ENCODE results near the gene DENND4A.

Gene DENND4A

DNA sequence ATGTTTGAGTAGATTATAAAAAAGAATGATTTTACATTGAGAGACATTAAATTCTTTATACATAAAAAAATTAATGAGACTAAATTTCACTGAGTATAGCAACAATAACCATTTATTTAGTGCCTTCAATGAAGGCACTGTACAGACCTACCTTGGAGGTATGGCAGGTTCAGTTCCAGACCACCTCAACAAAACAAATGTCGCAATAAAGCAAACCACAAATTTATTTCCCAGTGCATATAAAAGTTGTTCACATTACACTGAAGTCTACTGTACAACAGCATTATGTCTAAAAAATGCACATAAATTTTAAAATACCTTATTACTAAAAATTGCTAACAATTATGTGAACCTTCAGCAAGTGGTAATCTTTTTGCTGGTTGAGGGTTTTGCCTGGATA lies 111.5 kb downstream of the DENND4A start:
- no peak for DNase-seq (ENCODE audit: low read depth)
- H3K4me3 ChIP-seq (ENCODE audit: low read depth, low read length), result no peak overlapping the region
- TF ChIP-seq, protein P1, sequence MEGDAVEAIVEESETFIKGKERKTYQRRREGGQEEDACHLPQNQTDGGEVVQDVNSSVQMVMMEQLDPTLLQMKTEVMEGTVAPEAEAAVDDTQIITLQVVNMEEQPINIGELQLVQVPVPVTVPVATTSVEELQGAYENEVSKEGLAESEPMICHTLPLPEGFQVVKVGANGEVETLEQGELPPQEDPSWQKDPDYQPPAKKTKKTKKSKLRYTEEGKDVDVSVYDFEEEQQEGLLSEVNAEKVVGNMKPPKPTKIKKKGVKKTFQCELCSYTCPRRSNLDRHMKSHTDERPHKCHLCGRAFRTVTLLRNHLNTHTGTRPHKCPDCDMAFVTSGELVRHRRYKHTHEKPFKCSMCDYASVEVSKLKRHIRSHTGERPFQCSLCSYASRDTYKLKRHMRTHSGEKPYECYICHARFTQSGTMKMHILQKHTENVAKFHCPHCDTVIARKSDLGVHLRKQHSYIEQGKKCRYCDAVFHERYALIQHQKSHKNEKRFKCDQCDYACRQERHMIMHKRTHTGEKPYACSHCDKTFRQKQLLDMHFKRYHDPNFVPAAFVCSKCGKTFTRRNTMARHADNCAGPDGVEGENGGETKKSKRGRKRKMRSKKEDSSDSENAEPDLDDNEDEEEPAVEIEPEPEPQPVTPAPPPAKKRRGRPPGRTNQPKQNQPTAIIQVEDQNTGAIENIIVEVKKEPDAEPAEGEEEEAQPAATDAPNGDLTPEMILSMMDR (IDR thresholded peaks at IDR 0.05; ENCODE audit: low read depth, low read length, missing control alignments), result no peak

DNA sequence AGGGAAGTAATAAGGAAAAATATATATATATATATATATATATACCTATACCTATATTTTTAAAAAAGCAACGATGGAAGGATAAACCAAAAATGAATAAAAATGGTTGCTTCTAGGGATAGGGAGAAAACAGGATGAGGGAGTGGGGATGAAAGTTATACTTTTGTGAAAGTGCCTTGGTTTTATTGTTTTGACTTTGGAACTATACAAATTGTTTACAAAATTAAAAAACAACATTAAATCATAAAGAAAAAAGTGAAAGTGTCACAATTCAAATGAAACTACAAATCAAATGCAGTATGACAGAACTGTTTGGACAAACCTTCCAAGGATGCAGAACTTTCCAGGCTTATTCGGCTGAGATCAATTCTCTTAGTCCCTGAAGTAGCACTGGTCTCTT lies 116.0 kb downstream of the DENND4A start:
- no peak overlapping the region for H3K4me3 ChIP-seq (ENCODE audit: low read depth, low read length)
- TF ChIP-seq, protein P1 (IDR thresholded peaks at IDR 0.05; ENCODE audit: low read depth, low read length, missing control alignments), result no peak

DNA sequence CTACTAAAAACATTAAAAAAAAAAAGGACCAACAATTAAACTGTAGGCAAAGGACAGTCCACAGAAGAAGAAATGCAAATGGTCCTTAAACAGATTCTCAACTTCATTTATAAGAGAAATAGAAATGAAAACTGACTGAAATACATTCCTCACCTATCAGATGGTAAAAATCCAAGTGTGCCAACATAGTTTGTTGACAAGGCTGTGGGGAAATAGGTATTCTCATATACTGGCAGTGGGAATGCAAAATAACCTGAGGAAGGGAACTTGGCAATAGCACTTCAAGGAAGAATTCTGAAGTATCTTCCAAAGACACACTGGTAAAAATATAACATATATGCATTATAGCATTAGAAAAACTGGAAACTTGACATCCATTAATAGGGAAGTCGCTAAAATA lies 116.5 kb downstream of the DENND4A start:
- TF ChIP-seq, protein P1 (IDR thresholded peaks at IDR 0.05; ENCODE audit: low read depth, low read length, missing control alignments), result no peak
- no peak for DNase-seq (ENCODE audit: low read depth)
- no peak overlapping the region for H3K4me3 ChIP-seq (ENCODE audit: low read depth, low read length)

More for the DNA sequence above, 116.0 kb downstream of the DENND4A start:
- no peak for DNase-seq (ENCODE audit: low read depth)

DNA sequence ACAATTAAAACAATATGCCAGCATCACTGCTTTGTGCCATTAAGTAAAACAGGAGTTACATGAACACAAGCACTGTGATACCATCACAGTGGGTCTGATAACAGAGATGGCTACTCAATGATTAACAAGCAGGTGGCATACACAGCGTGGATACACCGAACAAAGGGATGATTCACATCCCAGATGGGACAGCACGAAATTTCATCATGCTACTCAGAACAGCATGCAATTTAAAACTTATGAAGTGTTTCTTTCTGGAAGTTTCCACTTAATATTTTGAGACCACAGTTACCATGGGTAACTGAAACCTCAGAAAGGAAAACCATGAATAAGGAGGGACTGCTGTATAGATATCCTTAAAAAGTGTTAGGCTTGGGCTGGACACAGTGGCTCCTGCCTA lies 125.8 kb downstream of the DENND4A start:
- DNase-seq (ENCODE audit: low read depth), result no peak
- TF ChIP-seq, protein P1 (IDR thresholded peaks at IDR 0.05; ENCODE audit: low read depth, low read length, missing control alignments), result no peak

DNA sequence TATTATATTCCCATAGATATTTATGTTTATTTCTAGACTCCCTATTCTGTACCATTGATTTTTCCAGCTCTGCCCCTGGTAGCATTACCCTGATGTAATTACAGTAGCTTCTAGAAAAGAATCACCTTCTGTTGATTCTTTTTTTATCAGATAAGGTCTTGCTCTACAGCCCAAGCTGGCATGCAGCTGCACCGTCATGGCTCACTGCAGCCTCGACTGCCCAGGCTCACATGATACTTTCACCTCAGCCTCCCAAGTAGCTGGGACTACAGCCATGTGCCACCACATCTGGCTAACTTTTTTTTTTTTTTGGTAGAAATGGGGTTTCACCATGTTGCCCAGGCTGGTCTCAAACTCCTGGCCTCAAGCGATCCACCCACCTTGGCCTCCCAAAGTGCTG lies 128.6 kb downstream of the DENND4A start:
- no peak for DNase-seq (ENCODE audit: low read depth)

More for the DNA sequence above, 125.8 kb downstream of the DENND4A start:
- no peak overlapping the region for H3K4me3 ChIP-seq (ENCODE audit: low read depth, low read length)

DNA sequence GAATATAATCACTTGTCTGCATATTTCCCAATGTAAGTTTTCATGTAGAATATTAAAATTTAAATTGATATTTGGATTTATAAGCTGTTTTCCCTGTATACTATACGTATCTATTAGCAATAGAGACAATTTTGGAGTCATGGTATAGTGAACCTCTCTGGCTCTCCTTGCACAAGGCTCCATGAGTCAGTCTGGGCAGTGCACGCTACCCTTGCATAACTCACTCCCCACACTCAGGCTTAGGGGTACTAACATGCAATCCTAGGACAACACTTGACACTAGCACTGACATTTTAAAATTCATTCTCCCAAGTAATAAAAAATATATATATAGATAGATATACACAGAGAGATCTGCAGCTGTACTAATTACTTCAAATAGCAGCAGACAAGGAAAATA lies 131.2 kb downstream of the DENND4A start:
- DNase-seq (ENCODE audit: low read depth), result no peak
- no peak overlapping the region for H3K4me3 ChIP-seq (ENCODE audit: low read depth, low read length)
- TF ChIP-seq, protein P1 (IDR thresholded peaks at IDR 0.05; ENCODE audit: low read depth, low read length, missing control alignments), result no peak

More for the DNA sequence above, 128.6 kb downstream of the DENND4A start:
- no peak overlapping the region for H3K4me3 ChIP-seq (ENCODE audit: low read depth, low read length)
- TF ChIP-seq, protein P1 (IDR thresholded peaks at IDR 0.05; ENCODE audit: low read depth, low read length, missing control alignments), result no peak

DNA sequence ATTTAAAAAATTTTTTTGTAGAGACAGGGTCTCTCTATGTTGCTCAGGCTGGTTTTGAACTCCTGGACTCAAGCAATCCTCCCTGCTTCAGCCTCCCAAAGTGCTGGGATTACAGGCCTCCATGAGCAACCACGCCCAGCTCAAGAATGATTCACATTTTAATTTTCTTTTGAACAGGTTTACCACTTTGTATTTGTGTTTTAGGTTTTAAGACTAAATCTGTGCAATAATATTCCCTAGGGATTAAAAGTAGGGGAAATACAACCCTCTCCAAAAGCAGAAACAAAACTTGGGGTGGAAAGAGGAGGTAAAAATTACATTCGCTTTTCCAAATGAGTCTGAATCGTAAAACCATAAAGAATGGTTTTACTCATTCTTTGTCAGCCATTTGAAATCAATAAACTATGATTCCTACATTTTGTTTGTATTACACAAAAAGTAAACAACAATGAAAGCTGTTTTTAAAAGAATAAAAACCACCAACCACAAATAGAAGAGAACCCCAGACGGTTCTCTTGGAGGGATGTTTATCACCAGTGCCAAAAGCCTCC lies 132.5 kb downstream of the DENND4A start:
- no peak for DNase-seq (ENCODE audit: low read depth)
- no peak overlapping the region for H3K4me3 ChIP-seq (ENCODE audit: low read depth, low read length)
- TF ChIP-seq, protein P1 (IDR thresholded peaks at IDR 0.05; ENCODE audit: low read depth, low read length, missing control alignments), result no peak
